Mucosa of descending colon (tissue), 3 donors: ENCODE data around the gene LRRC47. TPM values are rescaled to one million over a fixed set of nuclear protein-coding genes. Genes with fewer than 3 reads are reported as not detected.

Experiments used
- ATAC-seq: fragments of 200-7000 bp; cut with Tn5 transposase; one replicate; pipeline ENCODE4 v1.9.1; 2020; ENCODE audit warnings: mild to moderate bottlenecking, moderate library complexity
- DNase-seq, 3 donors: peaks; one replicate each; pipeline ENCODE4 v3.0.0-alpha.2; 2020
- H3K36me3 ChIP-seq: fragments of 200-600 bp; one replicate; pipeline ENCODE4 v1.8.0; 2021; ENCODE audit warnings: low read depth, mild to moderate bottlenecking
- H3K4me1 ChIP-seq: fragments of 200-600 bp; one replicate; pipeline ENCODE4 v1.8.0; 2021; ENCODE audit warnings: low read depth, mild to moderate bottlenecking
- H3K4me3 ChIP-seq: fragments of 200-600 bp; one replicate; pipeline ENCODE4 v1.8.0; 2021; ENCODE audit warnings: mild to moderate bottlenecking
- H3K9me3 ChIP-seq: fragments of 200-600 bp; one replicate; pipeline ENCODE4 v1.8.0; 2021; ENCODE audit warnings: mild to moderate bottlenecking
- intact Hi-C, 2 donors: fragments of 100-400 bp; cut with DNase I in 1 of 2; cut with micrococcal nuclease in 1 of 2; formaldehyde crosslinking; loops; one replicate each; pipeline versions ENCODE4 v1.11.0 to v1.11.1; 2022; cut with DNase I, micrococcal nuclease
- total RNA-seq, 3 donors: library from RNA; stranded (reverse); fragmentation: NEBNext Ultra II Directional in 2 of 3; extraction: Animal tissue kit (Norgen Biotek cat#: 25700) in 2 of 3; gene quantifications; one replicate each; pipeline versions ENCODE4 v1.2.1 to v1.2.4, GENCODE V29; 2021 to 2023
- TF ChIP-seq, protein P1 (sequence below): fragments of 200-600 bp; IDR thresholded peaks from one replicate; pipeline ENCODE4 v1.8.0; 2022; ENCODE audit warnings: antibody characterized with exemption, mild to moderate bottlenecking
- donor health status: DM: no; HTN: no; CAD: no; lungs with moderate emphysema.
- donor health status: DM: no; HTN: no; CAD: no.
- donor health status: DM: no; HTN: yes; CAD: no.

LRRC47 gene
- total RNA-seq, 3 donors from 2014 or later, result 33.2 to 58.9 (median 34.7) TPM

DNA sequence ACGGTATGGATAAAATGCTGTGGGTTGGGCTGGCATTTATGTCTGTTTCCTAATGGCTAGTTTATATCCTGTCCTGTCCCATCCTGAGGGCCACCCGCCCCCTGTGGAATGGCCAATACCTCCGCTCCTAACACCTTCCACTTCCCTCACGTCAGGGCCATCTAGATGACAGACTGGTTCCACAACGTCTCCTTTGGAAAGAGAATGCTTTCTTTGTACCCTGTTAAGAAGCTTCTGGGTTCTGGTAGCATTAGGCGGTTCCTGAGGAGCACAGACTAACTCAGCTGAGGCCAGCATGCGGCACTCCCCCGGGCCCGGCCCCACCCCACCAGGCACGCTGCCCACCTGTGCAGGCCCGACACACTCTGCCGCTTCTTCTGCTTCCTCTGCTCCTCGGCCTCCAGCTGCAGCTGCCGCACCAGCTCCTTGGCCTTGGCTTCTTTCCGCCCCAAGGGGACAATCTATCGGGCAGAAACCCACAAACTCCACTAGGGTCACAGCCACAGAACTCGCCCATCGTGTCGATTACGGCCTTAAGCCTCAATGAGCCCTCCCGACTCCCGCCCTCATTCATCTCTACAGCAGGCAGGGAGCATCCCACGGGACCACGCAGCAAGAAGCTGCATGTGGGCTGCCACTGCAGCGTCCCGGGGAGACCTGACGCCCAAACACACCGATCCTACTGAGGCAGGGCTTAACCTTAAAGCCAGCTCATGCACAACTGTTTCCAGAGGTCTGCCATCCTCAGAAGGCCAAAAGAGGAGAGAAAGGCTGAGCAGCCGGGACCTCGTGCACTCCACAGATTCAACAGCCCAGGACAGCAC is 12.4 kb downstream of the LRRC47 start:
- H3K4me1 ChIP-seq, result no peaks in the 10 kb centered on the region
- no peak for ATAC-seq
- intact Hi-C loops, result no loop called here
- DNase-seq, result peak in 1 of 3 donors; percentile 32
- H3K4me3 ChIP-seq, result no peak overlapping the region
- TF ChIP-seq, protein P1, sequence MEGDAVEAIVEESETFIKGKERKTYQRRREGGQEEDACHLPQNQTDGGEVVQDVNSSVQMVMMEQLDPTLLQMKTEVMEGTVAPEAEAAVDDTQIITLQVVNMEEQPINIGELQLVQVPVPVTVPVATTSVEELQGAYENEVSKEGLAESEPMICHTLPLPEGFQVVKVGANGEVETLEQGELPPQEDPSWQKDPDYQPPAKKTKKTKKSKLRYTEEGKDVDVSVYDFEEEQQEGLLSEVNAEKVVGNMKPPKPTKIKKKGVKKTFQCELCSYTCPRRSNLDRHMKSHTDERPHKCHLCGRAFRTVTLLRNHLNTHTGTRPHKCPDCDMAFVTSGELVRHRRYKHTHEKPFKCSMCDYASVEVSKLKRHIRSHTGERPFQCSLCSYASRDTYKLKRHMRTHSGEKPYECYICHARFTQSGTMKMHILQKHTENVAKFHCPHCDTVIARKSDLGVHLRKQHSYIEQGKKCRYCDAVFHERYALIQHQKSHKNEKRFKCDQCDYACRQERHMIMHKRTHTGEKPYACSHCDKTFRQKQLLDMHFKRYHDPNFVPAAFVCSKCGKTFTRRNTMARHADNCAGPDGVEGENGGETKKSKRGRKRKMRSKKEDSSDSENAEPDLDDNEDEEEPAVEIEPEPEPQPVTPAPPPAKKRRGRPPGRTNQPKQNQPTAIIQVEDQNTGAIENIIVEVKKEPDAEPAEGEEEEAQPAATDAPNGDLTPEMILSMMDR, result no peak
- H3K9me3 ChIP-seq, result no peaks in the 10 kb centered on the region
- H3K36me3 ChIP-seq, result peaks cover 17% of the 10 kb centered on the region

GRCh38 chr1:3780901-3781300 is 15.4 kb downstream of the LRRC47 start:
- H3K9me3 ChIP-seq, result no peaks in the 10 kb centered on the region
- peaks cover 5% of the 10 kb centered on the region for H3K4me1 ChIP-seq
- no peak for ATAC-seq
- H3K4me3 ChIP-seq, result no peak overlapping the region
- peaks cover 17% of the 10 kb centered on the region for H3K36me3 ChIP-seq
- TF ChIP-seq, protein P1, result no peak
- intact Hi-C loops, result no loop called here
- peak in 1 of 3 donors; percentile 38 for DNase-seq

DNA sequence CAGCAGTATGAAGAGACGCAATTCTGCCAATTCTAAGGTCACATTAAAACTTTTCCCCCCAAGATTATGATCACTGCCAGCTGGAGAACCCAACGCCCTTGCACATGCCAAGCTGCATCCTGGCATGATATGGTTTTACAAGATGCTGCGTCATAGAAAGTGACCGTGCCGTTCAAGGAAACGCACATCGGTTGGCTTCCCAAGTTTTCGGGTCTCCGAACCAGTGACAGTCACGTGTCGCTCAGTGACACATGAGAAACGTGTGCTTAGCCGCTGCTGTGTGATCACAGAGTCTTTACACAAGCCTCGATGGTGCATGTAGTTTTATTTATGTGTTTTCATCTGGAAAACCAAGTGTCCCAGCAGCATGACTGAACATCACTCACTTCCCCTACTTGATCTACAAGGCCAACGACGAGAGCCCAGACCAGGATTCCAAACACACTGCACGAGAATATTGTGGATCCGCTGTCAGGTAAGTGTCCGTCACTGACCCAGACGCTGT is 16.3 kb downstream of the LRRC47 start:
- H3K36me3 ChIP-seq, result peaks cover 17% of the 10 kb centered on the region
- H3K9me3 ChIP-seq, result no peaks in the 10 kb centered on the region
- intact Hi-C loops, result no loop called here
- no peak for ATAC-seq
- TF ChIP-seq, protein P1, result no peak
- peaks cover 14% of the 10 kb centered on the region for H3K4me1 ChIP-seq
- no peak overlapping the region for H3K4me3 ChIP-seq
- DNase-seq, result no peak

DNA sequence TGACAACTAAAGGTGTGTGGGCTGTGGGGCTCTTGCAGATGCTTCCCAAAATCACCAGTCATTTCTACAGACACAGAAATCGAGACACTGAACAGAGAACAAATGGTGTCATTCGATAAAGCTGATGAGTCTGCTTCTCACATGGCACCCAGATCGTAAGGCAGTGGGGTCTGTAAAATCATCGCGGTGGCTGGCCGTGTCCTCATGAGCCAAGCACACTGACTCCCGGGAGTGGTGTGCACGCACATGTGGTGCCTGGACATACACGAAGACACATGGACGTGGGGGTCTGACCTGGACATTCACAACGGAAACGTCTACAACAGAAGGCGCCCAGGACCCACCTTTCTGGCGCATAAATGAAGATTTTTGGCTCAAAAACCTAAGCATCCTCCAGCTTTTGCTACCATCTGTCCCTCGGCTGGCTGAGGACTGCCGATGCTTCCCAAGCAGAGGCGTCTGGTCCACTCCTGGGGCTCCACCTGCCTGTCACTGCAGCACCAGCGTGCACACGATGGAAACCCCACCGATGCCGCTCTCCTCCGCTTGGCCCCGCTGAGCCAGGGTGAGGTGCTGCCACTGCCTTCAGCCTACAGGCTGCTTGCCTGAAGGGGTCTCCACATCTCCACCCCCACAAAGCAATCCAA is 16.9 kb downstream of the LRRC47 start:
- TF ChIP-seq, protein P1, result no peak
- no peaks in the 10 kb centered on the region for H3K9me3 ChIP-seq
- H3K36me3 ChIP-seq, result peaks cover 14% of the 10 kb centered on the region
- ATAC-seq, result no peak
- intact Hi-C loops, result no loop called here
- no peak overlapping the region for H3K4me3 ChIP-seq
- peaks cover 14% of the 10 kb centered on the region for H3K4me1 ChIP-seq
- DNase-seq, result peak in 1 of 3 donors; percentile 36

GRCh38 chr1:3778590-3779264 is 17.6 kb downstream of the LRRC47 start:
- peaks cover 14% of the 10 kb centered on the region for H3K4me1 ChIP-seq
- TF ChIP-seq, protein P1, result no peak
- no peak overlapping the region for H3K4me3 ChIP-seq
- ATAC-seq (no peak), DNase-seq (peak in 1 of 3 donors; percentile 45)
- H3K9me3 ChIP-seq, result no peaks in the 10 kb centered on the region
- intact Hi-C loops, result no loop called here
- H3K36me3 ChIP-seq, result peaks cover 8% of the 10 kb centered on the region
